HepG2 (cell line): ENCODE measurements around the gene SIK3. TPM values are rescaled to one million over a fixed set of nuclear protein-coding genes. Genes with fewer than 3 reads are reported as not detected.

Source experiments
- ARID2 ChIP-seq: sonication (generic); formaldehyde crosslinking; IDR thresholded peaks from 2 replicates; pipeline ENCODE4 v1.8.1; 2022; ENCODE audit warnings: mild to moderate bottlenecking, missing genetic modification reagents, borderline replicate concordance
- ATF6 ChIP-seq: sonication (generic); formaldehyde crosslinking; conservative IDR thresholded peaks from 2 replicates; pipeline ENCODE4 v1.4.0; 2020; ENCODE audit warnings: missing genetic modification reagents
- BRCA1 ChIP-seq: sonication (generic); formaldehyde crosslinking; IDR thresholded peaks from 2 replicates; pipeline ENCODE4 v1.4.0; 2020; ENCODE audit warnings: missing genetic modification reagents
- FOXP1 ChIP-seq, 2 experiments: fragments of 450-650 bp in 1 of 2; IDR thresholded peaks; 2 replicates each; pipeline ENCODE4 v1.6.1; 2017 to 2018; ENCODE audit warnings: antibody characterized with exemption in 1 of 2
- KDM5A ChIP-seq: fragments of 200-600 bp; sonication (generic); IDR thresholded peaks from 2 replicates; pipeline ENCODE4 v1.7.0; 2018; ENCODE audit warnings: antibody characterized with exemption, mild to moderate bottlenecking, low read length, borderline replicate concordance
- KLF15 ChIP-seq: sonication (generic); formaldehyde crosslinking; IDR thresholded peaks from 2 replicates; pipeline ENCODE4 v1.8.1; 2023; ENCODE audit warnings: borderline replicate concordance, mild to moderate bottlenecking, inconsistent platforms, missing genetic modification reagents, mixed read lengths
- KLF16 ChIP-seq, 2 experiments: sonication (generic) in 1 of 2; formaldehyde crosslinking in 1 of 2; IDR thresholded peaks; 2 replicates each; pipeline versions ENCODE4 v1.6.1 to v1.8.0; 2016 to 2023; ENCODE audit warnings: missing genetic modification reagents in 2 of 2, missing compliant biosample characterization in 1 of 2
- MYPOP ChIP-seq: sonication (generic); formaldehyde crosslinking; IDR thresholded peaks from 2 replicates; pipeline ENCODE4 v1.8.1; 2023; ENCODE audit warnings: mild to moderate bottlenecking, moderate library complexity, missing genetic modification reagents
- PTBP1 ChIP-seq: fragments of 200-400 bp; formaldehyde crosslinking; IDR thresholded peaks from 2 replicates; pipeline ENCODE4 v1.6.1; 2018; ENCODE audit warnings: low read length, low read depth; ENCODE audit not compliant: poor library complexity, severe bottlenecking
- RAD51 ChIP-seq: fragments of 450-650 bp; IDR thresholded peaks from 2 replicates; pipeline ENCODE4 v1.6.1; 2016; ENCODE audit warnings: borderline replicate concordance
- RXRB ChIP-seq: IDR thresholded peaks from 2 replicates; pipeline ENCODE4 v1.6.1; 2016; ENCODE audit warnings: borderline replicate concordance, missing genetic modification reagents, missing compliant biosample characterization
- SIX4 ChIP-seq: sonication (generic); formaldehyde crosslinking; IDR thresholded peaks from 2 replicates; pipeline ENCODE4 v1.4.0; 2020; ENCODE audit warnings: missing genetic modification reagents
- SPEN ChIP-seq: sonication (generic); formaldehyde crosslinking; IDR thresholded peaks from 2 replicates; pipeline ENCODE4 v1.5.1; 2020; ENCODE audit warnings: low read depth, mild to moderate bottlenecking, missing genetic modification reagents
- STAT5B ChIP-seq: sonication (generic); formaldehyde crosslinking; IDR thresholded peaks from 2 replicates; pipeline ENCODE4 v1.4.0; 2020; ENCODE audit warnings: missing genetic modification reagents
- YY1 ChIP-seq: IDR thresholded peaks from 2 replicates; pipeline ENCODE4 v1.6.1; 2011; ENCODE audit warnings: low read length, low read depth, moderate library complexity, mild to moderate bottlenecking; ENCODE audit not compliant: insufficient read depth, insufficient replicate concordance
- ZBED4 ChIP-seq: sonication (generic); formaldehyde crosslinking; IDR thresholded peaks from 2 replicates; pipeline ENCODE4 v1.4.0; 2020; ENCODE audit warnings: missing genetic modification reagents, borderline replicate concordance
- ZNF12 ChIP-seq: sonication (generic); formaldehyde crosslinking; IDR thresholded peaks from 2 replicates; pipeline ENCODE4 v1.5.0; 2020; ENCODE audit warnings: missing genetic modification reagents
- ZNF256 ChIP-seq: sonication (generic); formaldehyde crosslinking; conservative IDR thresholded peaks from 2 replicates; pipeline ENCODE4 v1.4.0; 2020; ENCODE audit warnings: missing genetic modification reagents
- ZNF530 ChIP-seq: sonication (generic); formaldehyde crosslinking; IDR thresholded peaks from 2 replicates; pipeline ENCODE4 v1.5.0; 2020; ENCODE audit warnings: low read depth, mild to moderate bottlenecking, missing genetic modification reagents
- ZNF605 ChIP-seq: sonication (generic); formaldehyde crosslinking; IDR thresholded peaks from 2 replicates; pipeline ENCODE4 v1.8.0; 2022; ENCODE audit warnings: mild to moderate bottlenecking, missing genetic modification reagents
- ZNF678 ChIP-seq: sonication (generic); formaldehyde crosslinking; IDR thresholded peaks from 2 replicates; pipeline ENCODE4 v1.4.0; 2020; ENCODE audit warnings: mild to moderate bottlenecking, missing genetic modification reagents
- ZNF746 ChIP-seq: sonication (generic); formaldehyde crosslinking; IDR thresholded peaks from 2 replicates; pipeline ENCODE4 v1.8.0; 2022; ENCODE audit warnings: mild to moderate bottlenecking, missing genetic modification reagents
- ZSCAN30 ChIP-seq: sonication (generic); formaldehyde crosslinking; IDR thresholded peaks from 2 replicates; pipeline ENCODE4 v1.5.0; 2020; ENCODE audit warnings: mild to moderate bottlenecking, missing genetic modification reagents
- polyA plus RNA-seq, 8 experiments: library from polyadenylated mRNA; depleted of rRNA in 3 of 8; stranded (reverse) in 7 of 8; unstranded in 1 of 8; fragments of >200 nt; fragmentation: Illumina TruSeq in 4 of 8; extraction: Trizol in 4 of 8; gene quantifications; 2 replicates each; pipeline versions ENCODE4 v1.2.1 to v1.2.3, GENCODE V29; 2011 to 2016; ENCODE audit warnings: low read depth in 4 of 8, missing spikeins in 1 of 8, mixed read lengths in 1 of 8; ENCODE audit not compliant: insufficient read depth in 1 of 8
- total RNA-seq, 5 experiments: library from RNA; depleted of rRNA; stranded (reverse); fragments of >200 nt; fragmentation: Illumina TruSeq; extraction: Trizol; gene quantifications; 2 replicates each; pipeline ENCODE4 v1.2.3, GENCODE V29; 2016; ENCODE audit warnings: low read depth in 1 of 5

SIK3 gene
- total and polyA plus RNA-seq, 2 of the 13 experiments (the other 11 are each of a cell fraction or from before 2014, with no cell fraction given) = 5.7 to 9.8 TPM

- TF ChIP-seq RAD51 (no peak), ZNF605 (CRISPR knock-in tag) (no peak; the same call in 1 of the 2 replicates), ZSCAN30 (CRISPR knock-in tag) (no peak), KDM5A (no peak), KLF15 (CRISPR knock-in tag) (peak; percentile 42; the same call in 1 of the 2 replicates), BRCA1 (no peak), ATF6 (CRISPR knock-in tag) (no peak), ZNF746 (CRISPR knock-in tag) (peak; percentile 18; the same call in 1 of the 2 replicates), SIX4 (CRISPR knock-in tag) (no peak), SPEN (CRISPR knock-in tag) (no peak), ZNF256 (CRISPR knock-in tag) (0 out of 2 replicates have a peak, but pooled peaks have one; percentile 66), ZNF678 (no peak), ARID2 (0 out of 2 replicates have a peak, but pooled peaks have one; percentile 64), KLF16 (CRISPR knock-in tag; IDR thresholded peaks at IDR 0.05) (peak in 1 of 2 experiments; percentile 75; a peak in 2 of 4 replicates), PTBP1 (no peak), ZNF12 (no peak), FOXP1 (IDR thresholded peaks at IDR 0.05) (no peak), FOXP1 (CRISPR knock-in tag; IDR thresholded peaks at IDR 0.05) (no peak), RXRB (CRISPR knock-in tag) (peak; percentile 45; the same call in 1 of the 2 replicates), ZNF530 (CRISPR knock-in tag) (no peak), MYPOP (CRISPR knock-in tag) (0 out of 2 replicates have a peak, but pooled peaks have one; percentile 74), YY1 (peak; percentile 25), STAT5B (CRISPR knock-in tag) (no peak), ZBED4 (no peak)
Measured at GRCh38 chr11:116835791-116836631, 262.2 kb downstream of the SIK3 start (continued).
